GM18517 (cell line): ENCODE measurements around the gene IFITM10.
"Not testable (repeated sequence)": the region's sequence is repeated elsewhere in the genome, so short reads cannot be mapped to it uniquely, and the experiment has no call there.

Experiments used
- ATAC-seq: cut with Tn5 transposase; IDR thresholded peaks from one replicate; pipeline ENCODE4 v1.9.1; 2021; ENCODE audit warnings: mild to moderate bottlenecking, moderate library complexity; ENCODE audit not compliant: unreplicated experiment

Gene IFITM10

DNA sequence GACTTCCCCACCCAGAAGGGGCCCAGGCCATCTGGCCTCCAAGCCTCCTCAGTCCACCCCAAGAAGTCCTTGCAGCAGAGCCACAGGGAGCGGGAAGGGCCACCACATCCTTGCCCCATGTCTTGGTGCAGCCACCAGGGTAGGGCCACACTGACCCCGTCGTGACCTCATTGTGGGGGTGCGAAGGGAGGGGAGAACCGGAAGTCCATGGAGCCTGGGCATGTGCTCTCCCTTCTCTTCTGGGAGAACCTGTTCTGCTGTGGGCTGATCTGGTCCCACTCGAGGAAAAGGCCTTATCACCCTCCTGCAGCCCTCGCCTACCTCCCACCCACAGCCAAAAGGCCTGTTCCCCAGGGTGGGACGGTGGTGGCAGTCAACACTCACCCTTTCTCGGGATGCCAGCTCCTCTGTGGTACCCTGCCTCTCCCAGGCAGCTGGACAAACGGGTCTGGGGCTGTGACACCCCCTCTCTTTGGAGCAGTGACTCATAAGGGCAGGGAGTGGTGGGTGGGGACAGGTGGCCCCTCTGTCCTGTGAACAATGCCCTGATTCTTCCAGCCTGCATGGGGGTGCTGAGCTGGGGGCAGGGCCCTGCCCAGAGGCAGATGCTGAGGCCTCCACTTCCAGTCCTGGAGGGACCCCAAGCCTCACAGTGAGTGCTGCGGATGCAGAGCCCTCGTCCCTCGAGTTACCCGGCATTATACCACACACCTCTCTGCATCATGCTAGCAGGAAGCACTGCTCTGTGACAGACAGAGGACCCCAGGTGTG, 27.9 kb upstream of the IFITM10 start:
- ATAC-seq, result no peak

DNA sequence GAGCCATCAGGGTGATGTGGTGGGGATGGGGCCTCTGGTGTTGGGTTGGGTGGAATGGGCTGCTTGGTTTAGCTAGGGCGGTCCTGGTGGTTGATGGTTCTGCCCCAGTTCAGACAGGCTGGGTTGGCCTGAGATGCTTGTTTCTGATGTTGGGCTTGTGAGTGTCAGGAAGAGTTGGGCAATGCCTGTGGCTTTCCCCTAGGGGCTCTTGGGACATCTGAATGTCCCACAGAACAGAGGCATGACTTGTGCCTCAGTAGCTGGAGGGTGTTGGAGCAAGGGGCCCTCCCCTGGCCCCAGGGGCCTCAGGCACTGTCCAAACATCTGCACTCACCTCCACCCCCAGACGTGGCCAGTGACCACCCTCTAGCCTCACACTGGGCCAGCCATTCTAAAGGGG, 27.3 kb upstream of the IFITM10 start:
- no peak for ATAC-seq

DNA sequence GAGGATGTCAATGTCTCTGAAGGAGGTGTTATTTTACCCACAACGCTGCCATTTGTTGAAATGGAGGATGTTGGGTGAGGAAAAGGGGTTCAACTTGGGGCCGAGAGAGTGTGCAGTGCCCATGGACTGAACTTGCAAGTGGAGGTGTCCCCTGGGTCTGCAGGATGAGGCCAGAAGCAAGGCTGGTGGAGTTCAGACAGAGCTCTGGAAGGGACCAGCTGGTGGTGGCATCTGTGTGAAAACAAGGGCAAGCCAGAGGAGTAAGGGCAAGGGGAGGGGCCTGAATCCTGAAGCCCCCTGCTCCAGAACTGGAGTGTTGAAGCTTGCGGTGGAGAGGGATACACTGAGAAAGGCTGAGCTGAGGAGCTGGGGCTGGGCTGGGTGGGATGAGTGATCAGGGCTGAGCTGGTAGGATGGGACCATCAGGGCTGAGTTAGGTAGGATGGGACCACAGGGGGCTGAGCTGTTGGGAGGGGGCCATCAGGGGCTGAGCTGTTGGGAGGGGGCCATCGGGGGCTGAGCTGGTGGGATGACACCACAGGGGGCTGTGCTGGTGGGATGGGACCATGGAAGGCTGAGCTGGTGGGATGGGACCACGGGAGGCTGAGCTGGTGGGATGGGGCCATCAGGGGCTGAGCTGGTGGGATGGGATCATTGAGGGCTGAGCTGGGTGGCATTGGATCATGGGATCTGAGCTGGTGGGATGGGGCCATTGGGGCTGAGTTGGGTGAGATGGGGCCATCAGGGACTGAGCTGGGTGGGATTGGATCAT, 26.7 kb upstream of the IFITM10 start:
- no peak for ATAC-seq

DNA sequence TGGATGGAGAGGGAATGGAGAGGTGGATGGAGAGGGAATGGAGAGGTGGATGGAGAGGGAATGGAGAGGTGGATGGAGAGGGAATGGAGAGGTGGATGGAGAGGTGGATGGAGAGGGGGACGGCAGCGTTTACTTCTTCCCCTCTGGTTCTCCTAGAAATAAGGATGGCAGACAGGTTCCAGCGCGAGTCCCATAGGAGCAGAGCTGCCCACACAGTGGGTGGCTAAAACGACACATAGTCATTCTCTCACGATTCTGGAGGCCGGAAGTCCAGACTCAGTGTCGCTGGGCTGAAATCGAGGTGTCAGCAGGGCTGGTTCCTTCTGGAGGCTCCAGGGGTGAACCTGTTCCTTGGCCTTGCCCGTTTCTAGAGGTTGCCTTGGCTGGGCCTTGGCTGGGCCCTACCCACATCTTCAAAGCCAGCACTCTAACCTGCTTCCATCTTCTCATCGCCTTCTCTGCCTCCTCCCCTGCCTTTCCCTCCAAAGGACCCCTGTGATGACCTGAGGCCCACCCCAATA, 26.0 kb upstream of the IFITM10 start:
- no peak for ATAC-seq

DNA sequence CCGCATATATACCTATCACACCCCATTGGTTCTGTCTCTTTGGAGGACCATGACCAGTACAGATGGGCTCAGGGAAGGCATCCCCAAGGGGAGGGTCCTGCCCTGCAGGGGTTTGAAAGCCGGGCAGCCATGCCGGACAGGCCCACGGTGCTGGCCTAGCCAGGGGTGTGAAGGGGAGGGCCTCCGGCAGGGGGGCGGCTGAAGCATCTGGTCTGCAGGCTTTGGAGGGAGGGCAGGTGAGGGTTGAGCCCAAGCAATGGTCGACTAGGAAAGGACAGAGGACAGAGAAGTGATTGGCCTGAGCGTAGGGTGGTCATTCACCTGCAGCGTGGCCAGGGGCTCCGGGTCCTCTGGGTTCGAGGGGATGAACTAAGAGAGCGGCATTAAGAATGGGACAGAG, 24.5 kb upstream of the IFITM10 start:
- ATAC-seq, result no peak

DNA sequence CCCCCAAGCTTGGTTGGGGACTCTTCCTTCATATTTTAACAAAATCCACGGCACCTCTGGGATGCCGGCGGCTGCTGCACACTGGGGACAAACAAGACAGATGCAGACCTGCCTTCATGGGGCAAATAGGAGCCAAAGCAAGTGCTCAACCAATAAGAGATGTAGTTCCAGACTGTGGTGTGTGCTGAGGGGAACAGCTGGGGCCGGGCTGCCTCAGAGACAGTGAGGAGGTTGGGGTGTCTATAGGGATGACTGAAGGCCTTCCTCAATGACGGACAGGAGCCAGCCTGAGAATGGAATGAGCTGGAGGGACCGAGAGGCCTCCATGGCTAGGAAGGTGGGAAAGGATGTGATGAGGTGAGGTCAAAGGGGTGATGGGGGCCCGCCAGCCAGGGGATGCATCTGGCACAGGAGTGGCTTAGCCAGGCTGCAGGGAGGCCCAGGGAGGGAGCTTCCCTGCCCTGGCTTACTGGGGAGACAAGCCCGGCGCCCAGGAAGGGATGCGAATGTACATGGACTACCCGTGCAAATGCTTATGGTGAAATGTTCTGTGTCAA, 23.7 kb upstream of the IFITM10 start:
- no peak for ATAC-seq

DNA sequence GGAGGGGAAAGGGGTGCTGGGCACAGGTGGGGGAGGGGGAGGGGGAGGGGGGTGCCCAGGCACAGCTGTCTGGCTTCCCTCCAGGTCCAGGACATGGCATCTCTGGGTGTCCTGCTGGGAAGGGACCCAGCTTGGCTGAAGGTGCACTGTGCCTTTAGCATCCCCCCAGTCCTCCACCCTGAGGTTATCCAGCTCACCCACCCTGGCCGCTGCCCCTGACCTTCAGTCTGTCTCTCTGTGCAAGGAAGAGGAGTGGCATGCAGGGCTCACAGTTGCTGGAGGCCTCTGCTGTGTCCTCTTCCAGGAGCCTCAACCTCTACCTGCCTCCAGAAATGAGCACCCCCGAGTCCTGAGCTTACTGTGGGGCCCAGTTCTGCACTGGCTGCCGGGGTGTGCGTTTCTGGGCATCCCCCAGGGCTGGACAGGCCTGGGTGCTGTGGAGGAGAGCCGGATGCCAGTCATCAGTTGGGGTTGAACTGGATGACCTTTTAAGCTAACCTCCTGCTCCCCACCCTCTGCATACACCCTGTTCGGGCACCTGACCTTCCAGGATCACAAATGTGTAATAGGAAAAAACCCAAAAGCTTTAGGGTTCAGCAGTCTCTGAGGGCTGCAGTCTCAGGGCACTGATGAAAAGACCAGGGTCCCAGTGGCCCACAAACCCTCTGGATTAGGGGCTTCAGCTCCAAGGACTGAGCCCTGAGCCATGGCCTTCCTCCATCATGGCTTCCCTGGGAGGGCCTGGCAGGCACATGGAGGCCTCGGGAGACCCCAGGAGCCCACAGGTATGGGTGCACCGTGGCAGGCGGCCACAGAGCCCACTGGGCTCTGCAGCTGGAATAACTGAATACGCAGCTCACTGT, 23.0 kb upstream of the IFITM10 start:
- no peak for ATAC-seq

DNA sequence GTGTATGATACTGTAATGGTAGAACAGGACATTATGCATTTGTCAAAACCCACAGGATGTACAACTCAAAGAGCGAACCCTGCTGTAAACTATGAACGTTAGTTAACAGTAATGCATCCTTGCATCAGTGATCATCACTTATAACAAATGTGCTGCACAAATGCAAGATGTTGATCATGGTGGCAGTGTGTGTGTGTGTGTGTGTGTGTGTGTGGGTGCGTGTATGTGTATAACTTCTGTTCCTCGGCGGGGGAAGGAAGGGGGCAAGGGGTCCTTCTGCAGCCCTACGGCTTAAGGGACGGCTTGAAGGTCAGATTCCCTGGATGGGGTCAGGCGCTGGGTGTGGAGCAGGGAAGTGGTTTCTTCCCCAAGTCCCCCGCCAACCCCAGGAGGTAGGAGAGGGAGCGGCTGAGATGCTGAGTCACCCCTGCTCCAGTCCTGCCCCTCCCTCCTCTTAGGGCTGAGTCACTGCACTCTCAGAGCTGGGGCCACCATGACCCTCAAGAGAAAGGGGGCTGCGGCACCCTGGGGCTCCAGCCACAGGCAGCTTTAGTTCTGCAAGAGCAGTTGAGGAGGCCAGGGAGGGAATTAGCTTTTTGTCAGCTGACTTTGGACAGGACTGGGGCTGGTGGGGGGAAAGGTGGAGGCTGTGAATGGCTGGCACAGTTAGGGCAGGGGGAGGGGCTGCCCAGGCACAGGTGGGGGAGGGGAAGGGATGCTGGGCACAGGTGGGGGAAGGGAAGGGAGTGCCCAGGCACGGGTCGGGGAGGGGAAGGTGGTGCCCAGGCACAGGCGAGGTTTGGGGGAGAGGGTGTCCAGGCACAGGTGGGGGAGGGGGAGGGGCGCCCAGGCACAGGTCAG, 22.1 kb upstream of the IFITM10 start:
- no peak for ATAC-seq

DNA sequence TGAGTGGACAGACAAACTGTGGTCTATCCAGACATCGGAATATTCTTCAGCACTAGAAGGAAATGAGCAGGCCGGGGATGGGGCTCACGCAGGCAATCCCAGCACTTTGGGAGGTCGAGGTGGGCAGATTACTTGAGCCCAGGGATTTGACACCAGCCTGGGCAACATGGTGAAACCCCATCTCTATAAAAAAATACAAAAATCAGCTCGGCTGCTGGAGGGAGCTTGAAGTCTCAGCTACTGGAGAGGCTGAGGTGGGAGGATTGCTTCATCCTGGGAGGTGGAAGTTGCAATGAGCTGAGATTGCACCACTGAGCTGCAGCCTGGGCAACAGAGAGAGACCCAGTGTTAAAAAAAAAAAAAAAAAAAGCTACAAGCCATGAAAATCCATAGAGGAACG, 21.3 kb upstream of the IFITM10 start:
- ATAC-seq, result no peak

DNA sequence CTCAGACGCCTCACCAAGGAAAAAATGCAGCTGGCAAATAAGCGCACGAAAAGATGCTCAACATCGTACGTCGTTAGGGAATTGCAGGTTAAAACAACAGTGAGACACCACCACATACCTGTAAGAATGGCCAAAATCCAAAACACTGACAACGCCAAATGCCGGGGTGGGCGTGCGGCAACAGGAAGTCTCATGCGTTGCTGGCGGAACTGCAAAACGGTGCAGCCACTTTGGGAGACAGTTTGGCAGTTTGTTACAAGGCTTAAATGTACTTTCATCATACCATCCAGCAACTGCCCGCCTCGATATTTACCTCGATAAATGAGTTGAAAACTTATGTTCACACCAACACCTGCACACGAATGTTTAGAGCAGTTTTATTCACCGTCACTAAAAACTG, 20.9 kb upstream of the IFITM10 start:
- no peak for ATAC-seq

DNA sequence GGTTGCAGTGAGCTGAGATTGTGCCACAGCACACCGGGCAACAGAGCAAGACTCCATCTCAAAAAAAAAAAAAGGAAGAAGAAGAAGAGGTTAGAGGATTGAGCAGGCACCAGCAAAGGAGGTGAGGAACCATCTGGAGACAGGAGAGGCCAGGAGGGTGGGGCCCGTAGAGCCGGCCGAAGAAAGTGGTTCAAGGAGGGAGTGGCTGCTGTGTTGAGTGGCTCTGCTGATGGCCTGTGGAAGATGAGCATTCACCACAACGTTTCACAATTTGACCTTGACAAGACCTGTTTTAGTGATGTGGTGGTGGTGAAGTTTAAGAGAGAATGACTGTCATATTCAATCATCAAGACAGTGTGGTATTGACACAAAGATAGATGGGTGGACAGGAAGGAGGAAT, 20.1 kb upstream of the IFITM10 start:
- no peak for ATAC-seq

DNA sequence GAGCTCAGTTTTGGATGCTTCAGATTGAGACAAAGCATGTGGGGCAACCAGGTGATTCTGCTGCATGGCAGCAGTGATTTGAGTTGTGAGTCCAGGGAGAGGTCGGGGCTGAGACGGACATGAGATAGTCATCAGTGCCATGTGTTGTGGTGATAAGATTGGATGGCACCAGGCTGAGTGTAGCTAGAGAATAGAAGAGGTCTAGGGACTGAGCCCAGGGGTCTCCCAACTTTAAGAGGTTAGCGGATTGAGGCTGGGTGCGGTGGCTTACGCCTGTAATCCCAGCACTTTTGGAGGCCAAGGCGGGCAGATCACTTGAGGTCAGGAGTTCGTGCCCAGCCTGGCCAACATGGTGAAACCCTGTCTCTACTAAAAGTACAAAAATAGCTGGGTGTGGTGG, 19.7 kb upstream of the IFITM10 start:
- no peak for ATAC-seq

DNA sequence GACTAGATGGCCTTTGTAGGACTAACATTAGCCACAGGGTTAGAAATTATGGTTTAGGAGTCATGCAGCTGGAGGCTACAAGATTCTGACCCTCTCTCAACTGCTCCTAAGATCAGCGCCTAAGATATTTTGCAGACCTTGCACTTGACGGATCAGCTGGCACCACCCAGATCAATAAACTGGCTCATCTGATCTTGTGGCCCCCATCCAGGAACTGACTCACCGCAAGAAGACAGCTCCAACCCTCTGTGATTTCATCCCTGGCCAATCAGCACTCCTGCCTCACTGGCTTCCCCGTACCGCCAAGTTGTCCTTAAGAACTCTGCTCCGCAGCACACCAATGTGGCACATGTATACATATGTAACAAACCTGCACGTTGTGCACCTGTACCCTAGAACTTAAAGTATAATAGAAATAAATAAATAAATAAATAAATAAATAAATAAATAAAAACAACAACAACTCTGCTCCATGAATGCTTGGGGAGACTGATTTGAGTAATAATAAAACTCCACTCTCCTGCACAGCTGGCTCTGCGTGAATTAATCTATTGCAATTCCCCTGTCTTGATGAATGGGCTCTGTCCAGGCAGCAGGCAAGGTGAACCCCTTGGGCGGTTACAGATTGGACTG, 19.0 kb upstream of the IFITM10 start:
- not testable (repeated sequence) for ATAC-seq

DNA sequence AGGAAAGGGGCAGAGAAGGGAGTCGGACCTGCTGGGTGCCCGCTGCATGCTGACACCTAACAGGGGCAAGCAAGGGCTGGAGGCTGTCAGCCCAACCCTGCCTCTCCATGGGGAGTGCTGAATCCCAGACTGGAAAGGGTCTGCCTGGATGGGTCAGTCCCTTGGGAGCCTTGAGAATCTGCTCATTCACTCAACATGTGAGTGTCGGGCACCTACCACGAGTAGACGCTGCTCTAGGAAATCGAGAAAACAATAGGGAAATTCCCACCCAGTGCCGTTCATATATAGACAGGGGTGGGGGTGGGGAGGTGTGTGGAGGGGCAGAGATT, 17.7 kb upstream of the IFITM10 start:
- no peak for ATAC-seq

DNA sequence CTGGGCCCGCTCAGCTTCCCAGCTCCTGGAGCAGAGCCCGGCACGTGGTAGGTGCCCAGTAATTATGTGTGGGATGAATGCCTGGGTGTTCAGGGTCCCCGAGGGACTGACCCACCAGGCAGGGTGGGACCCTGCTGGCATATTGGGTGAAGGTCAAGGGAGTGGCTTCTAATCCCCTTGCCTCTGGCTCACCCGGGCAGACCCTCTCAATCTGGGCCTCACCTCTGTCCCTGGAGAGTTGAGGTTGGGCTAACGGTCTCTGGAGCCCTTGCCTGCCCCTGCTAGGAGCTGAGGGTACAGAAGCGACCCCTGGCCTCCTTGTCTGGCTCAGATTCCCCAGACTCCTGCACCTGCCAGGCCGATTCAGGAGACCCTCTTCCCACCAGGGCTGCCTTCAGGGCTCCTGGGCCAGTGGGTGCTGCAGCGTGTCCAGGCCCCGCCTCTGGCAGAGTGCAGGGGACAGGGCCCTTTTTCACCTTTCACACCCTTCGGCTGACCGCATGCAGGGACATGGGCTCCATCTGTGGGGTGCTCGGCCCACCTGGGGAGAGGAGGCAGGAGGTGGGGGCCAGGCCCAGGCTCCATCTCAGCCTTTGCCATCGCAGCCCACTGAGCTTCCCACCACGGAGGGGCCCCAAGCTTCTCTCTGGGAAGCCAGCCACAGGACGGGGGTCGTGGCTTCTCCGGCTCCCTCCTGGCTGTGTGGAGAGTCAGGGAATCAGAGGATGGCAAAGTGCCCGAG, 17.2 kb upstream of the IFITM10 start:
- no peak for ATAC-seq

DNA sequence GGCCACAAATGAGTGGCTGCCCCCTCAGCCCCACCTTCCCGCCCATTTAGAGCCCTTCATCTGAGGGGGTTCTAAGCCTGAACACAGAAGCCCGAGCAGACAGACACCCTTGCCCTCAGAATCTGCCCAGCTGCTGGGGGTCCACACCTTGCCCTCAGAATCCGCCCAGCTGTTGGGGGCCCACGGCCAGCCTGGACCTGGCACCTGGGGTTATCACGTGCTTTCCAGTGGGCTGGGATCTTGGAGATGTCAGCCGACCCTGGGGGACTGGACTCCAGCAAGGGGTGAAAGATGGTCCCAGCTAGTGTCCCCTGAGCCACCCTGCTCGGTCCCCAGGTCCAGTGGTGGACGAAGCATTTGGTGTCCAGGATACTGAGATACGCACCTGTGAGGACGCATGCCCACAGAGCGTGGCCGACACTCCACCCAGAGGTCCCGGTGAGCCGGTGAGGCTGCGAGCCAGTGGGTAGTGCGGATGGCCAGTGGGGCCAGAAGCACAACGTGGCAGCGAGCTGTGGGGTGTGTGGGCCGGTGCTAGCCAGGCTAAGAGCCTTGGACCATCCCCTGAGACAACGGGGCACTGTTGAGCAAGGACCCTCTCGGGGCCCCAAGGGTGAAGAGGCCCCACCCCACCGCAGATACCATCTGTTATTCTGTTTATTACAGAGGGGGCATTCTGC, 16.5 kb upstream of the IFITM10 start:
- no peak for ATAC-seq

DNA sequence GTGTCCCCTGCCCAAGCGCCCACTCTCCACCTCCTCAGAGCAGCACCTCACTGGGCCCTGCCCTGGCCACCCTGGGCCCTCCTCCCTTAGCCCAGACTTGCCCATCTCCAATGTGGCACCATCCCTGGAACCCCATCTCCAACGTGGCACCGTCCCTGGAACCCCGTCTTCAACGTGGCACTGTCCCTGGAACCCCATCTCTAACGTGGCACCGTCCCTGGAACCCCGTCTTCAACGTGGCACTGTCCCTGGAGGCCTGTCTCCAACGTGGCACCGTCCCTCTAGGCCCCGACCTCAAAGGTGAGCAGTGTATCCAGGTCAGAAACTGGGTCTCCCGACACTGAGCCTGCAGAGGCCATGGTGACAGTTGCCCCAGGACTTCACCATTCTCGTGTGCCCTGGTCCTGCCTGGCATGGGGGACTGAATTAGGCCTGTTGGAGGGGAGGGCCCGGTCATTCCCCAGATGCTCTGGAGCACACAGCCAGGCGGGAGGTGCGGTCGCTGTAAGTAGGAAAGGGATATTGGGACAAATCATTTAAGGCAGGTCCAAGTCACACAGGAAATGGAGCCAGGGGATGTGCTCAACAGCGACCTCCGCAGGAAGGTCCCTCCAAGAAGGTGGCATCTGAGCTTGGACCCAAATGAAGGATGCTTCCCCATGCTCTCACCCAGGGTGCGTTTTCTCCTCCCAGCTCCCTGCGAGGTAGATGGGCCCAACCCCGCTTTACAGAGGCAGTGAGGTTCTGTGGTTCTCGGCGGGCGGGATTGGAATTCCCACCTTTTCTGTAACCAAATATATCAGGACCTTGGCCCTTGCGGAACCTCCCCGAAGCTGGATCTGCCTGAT, 15.7 kb upstream of the IFITM10 start:
- no peak for ATAC-seq
